ENCODE measurements around the gene CAMK1. TPM values are rescaled to one million over a fixed set of nuclear protein-coding genes. Genes with fewer than 3 reads are reported as not detected.

CAMK1 gene
- total and polyA plus RNA-seq, 9 of the 15 experiments (the other 6 are each of a cell fraction or from before 2014, with no cell fraction given) = 0.23 to 10.7 (median 6.0) TPM

- TF ChIP-seq ZNF707 (CRISPR knock-in tag; conservative IDR thresholded peaks at IDR 0.05) (no peak), MAFK (IDR thresholded peaks at IDR 0.05; ENCODE audit: low read length) (no peak), OTX1 (CRISPR knock-in tag; IDR thresholded peaks at IDR 0.05) (peak; percentile 70; the same call in 1 of the 2 replicates), SMARCA5 (IDR thresholded peaks at IDR 0.05) (no peak), ZBTB7A (IDR thresholded peaks at IDR 0.05; ENCODE audit: borderline replicate concordance, control insufficient read depth, low read depth, low read length) (peak; percentile 96; the same call in 1 of the 2 replicates), NBN (IDR thresholded peaks at IDR 0.05; ENCODE audit: low read depth) (no peak), CREB5 (CRISPR knock-in tag; IDR thresholded peaks at IDR 0.05) (no peak), ZNF551 (CRISPR knock-in tag; IDR thresholded peaks at IDR 0.05) (no peak)
Observed at GRCh38 chr3:9793161-9793781, 23.5 kb upstream of the CAMK1 start (continued).
